ENCODE data around the gene SFMBT2.

The SFMBT2 gene

GRCh38 chr10:7301006-7301778 is 109.6 kb downstream of the SFMBT2 start:
- no peak for TF ChIP-seq GATA2 (IDR thresholded peaks at IDR 0.05; ENCODE audit: low read depth, low read length)
- TF ChIP-seq GATA3 (IDR thresholded peaks at IDR 0.05; ENCODE audit: low read depth, low read length) = no peak

GRCh38 chr10:7300384-7300971 is 110.4 kb downstream of the SFMBT2 start:
- TF ChIP-seq GATA3 (IDR thresholded peaks at IDR 0.05; ENCODE audit: low read depth, low read length) (no peak), GATA2 (IDR thresholded peaks at IDR 0.05; ENCODE audit: low read depth, low read length) (no peak)

DNA sequence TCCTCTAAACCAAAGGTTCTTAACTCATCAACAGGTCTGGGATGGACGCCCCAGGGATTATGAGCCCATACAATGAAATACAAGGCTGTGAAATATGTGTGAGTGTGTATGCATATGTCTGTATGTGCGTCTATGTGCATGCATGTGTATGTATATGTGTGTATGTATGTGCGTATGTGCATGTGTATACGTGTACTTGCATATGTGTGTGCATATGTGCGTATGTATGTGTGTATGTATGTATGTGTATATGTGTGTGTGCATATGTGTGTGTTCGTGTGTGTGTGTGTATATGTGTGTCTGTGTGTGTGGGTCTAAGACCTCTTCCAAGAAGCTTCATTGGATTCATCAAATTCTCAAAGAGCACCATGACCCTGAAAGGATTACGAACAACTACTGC is 112.3 kb downstream of the SFMBT2 start:
- no peak for TF ChIP-seq GATA2 (IDR thresholded peaks at IDR 0.05; ENCODE audit: low read depth, low read length)
- no peak for TF ChIP-seq GATA3 (IDR thresholded peaks at IDR 0.05; ENCODE audit: low read depth, low read length)

DNA sequence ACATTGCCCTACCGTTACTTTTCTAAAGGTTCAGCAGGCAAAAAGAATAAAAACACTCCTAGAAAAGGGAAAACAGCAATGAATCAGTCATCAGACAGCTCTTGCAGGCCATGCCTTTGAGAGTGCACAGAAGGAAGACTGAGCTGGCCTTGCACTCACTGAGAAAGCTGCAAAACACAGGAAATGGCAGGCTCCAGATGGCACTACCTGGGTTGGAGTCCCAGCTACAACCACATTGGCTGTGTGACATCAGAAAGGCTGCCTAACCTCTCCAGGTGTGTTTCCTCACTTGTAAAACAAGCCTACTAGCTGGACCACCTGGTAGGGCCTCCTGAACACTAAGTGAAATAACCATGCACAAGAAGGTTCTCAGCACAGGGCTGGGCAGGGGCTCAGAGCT is 113.7 kb downstream of the SFMBT2 start:
- no peak for TF ChIP-seq GATA2 (IDR thresholded peaks at IDR 0.05; ENCODE audit: low read depth, low read length)
- TF ChIP-seq GATA3 (IDR thresholded peaks at IDR 0.05; ENCODE audit: low read depth, low read length) = no peak

DNA sequence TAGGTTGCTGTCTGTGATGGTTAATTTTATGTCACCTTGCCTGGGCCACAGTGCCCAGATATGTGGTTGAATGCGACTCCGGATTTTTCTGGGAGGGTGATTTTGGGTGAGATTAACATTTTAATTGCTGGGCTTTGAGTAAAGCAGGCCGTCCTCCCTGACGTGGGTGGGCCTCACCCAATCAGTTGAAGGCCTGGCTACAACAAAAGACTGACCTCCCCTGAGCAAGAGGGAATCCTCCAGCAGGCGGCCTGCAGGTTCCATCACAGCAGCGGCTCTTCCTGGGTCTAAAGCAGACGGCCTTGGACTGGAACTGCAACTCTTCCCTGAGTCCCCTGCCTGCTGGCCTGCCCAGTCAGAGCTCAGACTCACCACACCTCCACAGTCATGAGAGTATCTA is 114.2 kb downstream of the SFMBT2 start:
- no peak for TF ChIP-seq GATA3 (IDR thresholded peaks at IDR 0.05; ENCODE audit: low read depth, low read length)
- TF ChIP-seq GATA2 (IDR thresholded peaks at IDR 0.05; ENCODE audit: low read depth, low read length) = no peak

DNA sequence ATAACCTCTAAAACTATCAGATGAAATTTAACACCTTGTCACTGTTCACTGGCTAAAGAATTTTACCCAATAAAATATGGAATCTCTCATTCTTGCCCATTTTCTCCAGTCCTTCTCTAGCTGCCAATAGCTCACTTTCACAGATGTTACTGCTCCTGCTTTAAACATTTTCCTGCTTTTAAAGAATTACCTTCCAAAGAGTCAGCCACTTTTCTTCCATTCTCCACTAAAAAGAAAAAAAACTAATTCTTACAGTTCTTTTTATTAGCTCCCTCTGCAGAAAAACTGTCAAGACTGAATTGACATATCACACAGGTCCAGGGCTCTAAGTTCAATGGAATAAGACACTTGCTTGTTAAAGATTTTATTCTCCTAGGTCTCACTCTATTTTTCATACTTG is 114.8 kb downstream of the SFMBT2 start:
- no peak for TF ChIP-seq GATA2 (IDR thresholded peaks at IDR 0.05; ENCODE audit: low read depth, low read length)

DNA sequence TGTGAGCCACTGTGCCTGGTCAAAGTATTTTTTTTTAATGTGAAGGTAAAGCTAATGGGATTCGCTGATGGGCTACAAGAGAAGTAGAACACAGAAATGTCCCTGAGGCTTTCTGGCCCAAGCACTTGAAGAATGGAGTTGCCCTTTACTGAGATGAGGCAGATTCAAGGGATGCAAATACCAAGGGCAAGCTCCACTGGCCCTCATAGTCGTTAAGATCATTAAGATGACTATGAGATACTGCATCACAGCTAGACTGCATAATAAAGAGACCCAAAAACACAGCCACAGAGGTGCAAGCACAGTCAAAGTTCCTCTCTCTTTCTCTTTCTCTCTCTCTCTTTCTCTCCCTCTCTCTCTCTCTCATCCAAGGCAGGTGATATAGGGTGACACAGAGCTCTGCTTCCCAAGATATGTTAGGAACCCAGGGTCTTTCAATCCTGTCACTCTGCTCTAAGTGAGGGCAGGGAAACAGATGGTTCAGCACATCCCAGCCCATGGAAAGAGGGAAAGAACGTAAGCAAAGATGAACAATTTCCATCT is 117.4 kb downstream of the SFMBT2 start:
- no peak for TF ChIP-seq GATA3 (IDR thresholded peaks at IDR 0.05; ENCODE audit: low read depth, low read length)
- no peak for TF ChIP-seq GATA2 (IDR thresholded peaks at IDR 0.05; ENCODE audit: low read depth, low read length)

- no peak for TF ChIP-seq GATA2 (IDR thresholded peaks at IDR 0.05; ENCODE audit: low read depth, low read length)
Observed at GRCh38 chr10:7291487-7292270, 119.2 kb downstream of the SFMBT2 start.

GRCh38 chr10:7288060-7288690 is 122.7 kb downstream of the SFMBT2 start:
- TF ChIP-seq GATA2 (IDR thresholded peaks at IDR 0.05; ENCODE audit: low read depth, low read length) (no peak), GATA3 (IDR thresholded peaks at IDR 0.05; ENCODE audit: low read depth, low read length) (no peak)

GRCh38 chr10:7287377-7287776 is 123.5 kb downstream of the SFMBT2 start:
- TF ChIP-seq GATA2 (IDR thresholded peaks at IDR 0.05; ENCODE audit: low read depth, low read length) (no peak), GATA3 (IDR thresholded peaks at IDR 0.05; ENCODE audit: low read depth, low read length) (no peak)

GRCh38 chr10:7285522-7286322 is 125.1 kb downstream of the SFMBT2 start:
- TF ChIP-seq GATA3 (IDR thresholded peaks at IDR 0.05; ENCODE audit: low read depth, low read length) = no peak
- no peak for TF ChIP-seq GATA2 (IDR thresholded peaks at IDR 0.05; ENCODE audit: low read depth, low read length)

GRCh38 chr10:7283246-7283645 is 127.6 kb downstream of the SFMBT2 start:
- no peak for TF ChIP-seq GATA2 (IDR thresholded peaks at IDR 0.05; ENCODE audit: low read depth, low read length)
- TF ChIP-seq GATA3 (IDR thresholded peaks at IDR 0.05; ENCODE audit: low read depth, low read length) = no peak

DNA sequence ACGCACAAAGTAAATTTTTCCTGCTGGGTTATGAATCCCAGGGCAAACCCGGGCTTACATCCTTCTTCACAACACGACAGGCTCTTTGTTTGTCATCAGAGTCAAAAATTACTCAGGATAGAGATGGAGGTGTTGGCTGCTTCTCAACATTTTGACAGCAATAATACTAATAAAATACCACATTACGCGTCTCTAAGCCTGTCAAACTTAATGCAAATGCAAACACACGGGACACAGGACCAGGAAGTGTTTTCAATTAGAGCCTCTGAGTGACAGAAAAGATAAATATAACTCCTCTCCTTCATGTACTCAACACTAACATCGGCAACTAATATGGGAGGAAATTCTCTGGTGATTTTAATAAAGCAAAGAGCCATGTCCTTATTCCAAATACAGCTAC is 128.4 kb downstream of the SFMBT2 start:
- no peak for TF ChIP-seq GATA2 (IDR thresholded peaks at IDR 0.05; ENCODE audit: low read depth, low read length)
- no peak for TF ChIP-seq GATA3 (IDR thresholded peaks at IDR 0.05; ENCODE audit: low read depth, low read length)
